ENCODE results near the gene LNP1. TPM values are rescaled to one million over a fixed set of nuclear protein-coding genes. Genes with fewer than 3 reads are reported as not detected.

The LNP1 gene
- total RNA-seq, 4 donors from 2014 or later, result 1.1 to 3.7 (median 1.9) TPM

GRCh38 chr3:100413613-100414012 lies 12.3 kb downstream of the LNP1 start:
- in situ Hi-C loops (cut with MboI; ENCODE audit: low sequenced_read_pairs in 4 of 4) (no loop called here), intact Hi-C loops (cut with DNase I; ENCODE audit: low total_unique reads) (no loop called here)
- no peak for TF ChIP-seq POLR2A (IDR thresholded peaks at IDR 0.05)
- no peak for TF ChIP-seq CTCF (IDR thresholded peaks at IDR 0.05 in 4 of 5, conservative IDR thresholded peaks at IDR 0.05 in 1 of 5)
- ATAC-seq, result no peak
- no peak overlapping the region for H3K27ac ChIP-seq
- H3K36me3 ChIP-seq, result no peaks in the 10 kb centered on the region
- DNase-seq, result no peak
- H3K4me1 ChIP-seq, result peaks cover 7 to 12% of the 10 kb centered on the region in 2 donors
- H3K9me3 ChIP-seq, result no peaks in the 10 kb centered on the region
- no peaks in the 10 kb centered on the region for H3K27me3 ChIP-seq
- no peak overlapping the region for H3K4me3 ChIP-seq

- Histone ChIP-seq H3K9me3 (no peaks in the 10 kb centered on the region), H3K36me3 (no peaks in the 10 kb centered on the region), H3K4me3 (no peak overlapping the region), H3K27me3 (no peaks in the 10 kb centered on the region), H3K27ac (no peak overlapping the region), H3K4me1 (peaks cover 7 to 12% of the 10 kb centered on the region in 2 donors)
- in situ Hi-C loops (cut with MboI; ENCODE audit: low sequenced_read_pairs in 4 of 4) (no loop called here), intact Hi-C loops (cut with DNase I; ENCODE audit: low total_unique reads) (no loop called here)
- DNase-seq, result no peak
- no peak for ATAC-seq
- no peak for TF ChIP-seq CTCF (IDR thresholded peaks at IDR 0.05 in 4 of 5, conservative IDR thresholded peaks at IDR 0.05 in 1 of 5)
- no peak for TF ChIP-seq POLR2A (IDR thresholded peaks at IDR 0.05)
Measured at GRCh38 chr3:100416176-100416575, 14.8 kb downstream of the LNP1 start.

GRCh38 chr3:100416863-100417262 lies 15.5 kb downstream of the LNP1 start:
- in situ Hi-C loops (cut with MboI; ENCODE audit: low sequenced_read_pairs in 4 of 4) (no loop called here), intact Hi-C loops (cut with DNase I; ENCODE audit: low total_unique reads) (no loop called here)
- H3K4me1 ChIP-seq, result peaks cover 7 to 12% of the 10 kb centered on the region in 2 donors
- no peaks in the 10 kb centered on the region for H3K27me3 ChIP-seq
- TF ChIP-seq POLR2A (IDR thresholded peaks at IDR 0.05) (no peak), CTCF (IDR thresholded peaks at IDR 0.05 in 4 of 5, conservative IDR thresholded peaks at IDR 0.05 in 1 of 5) (no peak)
- H3K36me3 ChIP-seq, result no peaks in the 10 kb centered on the region
- H3K4me3 ChIP-seq, result no peak overlapping the region
- H3K9me3 ChIP-seq, result no peaks in the 10 kb centered on the region
- no peak for DNase-seq
- no peak for ATAC-seq
- H3K27ac ChIP-seq, result no peak overlapping the region

- no peaks in the 10 kb centered on the region for H3K36me3 ChIP-seq
- TF ChIP-seq POLR2A (IDR thresholded peaks at IDR 0.05) (no peak), CTCF (IDR thresholded peaks at IDR 0.05 in 4 of 5, conservative IDR thresholded peaks at IDR 0.05 in 1 of 5) (no peak)
- no peak overlapping the region for H3K27ac ChIP-seq
- in situ Hi-C loops (cut with MboI; ENCODE audit: low sequenced_read_pairs in 4 of 4) (no loop called here), intact Hi-C loops (cut with DNase I; ENCODE audit: low total_unique reads) (no loop called here)
- H3K4me1 ChIP-seq, result no peaks in the 10 kb centered on the region
- ATAC-seq, result no peak
- H3K9me3 ChIP-seq, result no peaks in the 10 kb centered on the region
- H3K4me3 ChIP-seq, result no peak overlapping the region
- no peak for DNase-seq
- no peaks in the 10 kb centered on the region for H3K27me3 ChIP-seq
Measured at GRCh38 chr3:100419406-100419805, 18.1 kb downstream of the LNP1 start.

GRCh38 chr3:100420885-100421284 lies 19.5 kb downstream of the LNP1 start:
- DNase-seq, result no peak
- Histone ChIP-seq H3K36me3 (no peaks in the 10 kb centered on the region), H3K4me3 (no peak overlapping the region), H3K4me1 (no peaks in the 10 kb centered on the region), H3K27me3 (no peaks in the 10 kb centered on the region), H3K9me3 (no peaks in the 10 kb centered on the region), H3K27ac (no peak overlapping the region)
- in situ Hi-C loops (cut with MboI; ENCODE audit: low sequenced_read_pairs in 4 of 4) (no loop called here), intact Hi-C loops (cut with DNase I; ENCODE audit: low total_unique reads) (no loop called here)
- ATAC-seq, result no peak
- TF ChIP-seq CTCF (IDR thresholded peaks at IDR 0.05 in 4 of 5, conservative IDR thresholded peaks at IDR 0.05 in 1 of 5), result no peak
- TF ChIP-seq POLR2A (IDR thresholded peaks at IDR 0.05), result no peak
